Keratinocyte (primary cell): ENCODE data around the gene PRKX.
"Not testable (repeated sequence)": the region's sequence is repeated elsewhere in the genome, so short reads cannot be mapped to it uniquely, and the experiment has no call there.

ENCODE experiments used
- CTCF ChIP-seq, 3 experiments: IDR thresholded peaks in 1 of 3; conservative IDR thresholded peaks in 1 of 3; optimal IDR thresholded peaks in 1 of 3; 2 replicates in 2 of 3; 3 replicates in 1 of 3; pipeline versions ENCODE3 to v1.5.1; 2011; ENCODE audit warnings: low read length in 3 of 3, mild to moderate bottlenecking in 3 of 3, moderate library complexity in 2 of 3, control low read depth in 1 of 3, inconsistent platforms in 1 of 3; ENCODE audit not compliant: insufficient read depth in 2 of 3; ENCODE audit errors: extremely low read depth in 1 of 3
- EZH2 ChIP-seq: IDR thresholded peaks from one replicate; pipeline ENCODE4 v1.6.1; 2012; ENCODE audit warnings: inconsistent platforms, mild to moderate bottlenecking, low read length, moderate library complexity

GRCh38 chrX:3702095-3702494 lies 11.4 kb downstream of the PRKX start:
- not testable (repeated sequence) for TF ChIP-seq CTCF (optimal IDR thresholded peaks at IDR 0.05 in 1 of 3, IDR thresholded peaks at IDR 0.05 in 1 of 3, conservative IDR thresholded peaks at IDR 0.05 in 1 of 3; ENCODE audit: extremely low read depth in 1 of 3, insufficient read depth in 2 of 3, low read length in 3 of 3); EZH2
